ENCODE results near the gene RNF8.
"Not testable (repeated sequence)": the region's sequence is repeated elsewhere in the genome, so short reads cannot be mapped to it uniquely, and the experiment has no call there.

Gene RNF8

GRCh38 chr6:37353761-37354525 lies at the start of gene RNF8:
Gene RNF8 (plus strand): TSS chr6:37353983. CDS start chr6:37354165, 182 bp downstream.
- DNase-seq (ENCODE audit: low read depth), result peak; percentile 86

DNA sequence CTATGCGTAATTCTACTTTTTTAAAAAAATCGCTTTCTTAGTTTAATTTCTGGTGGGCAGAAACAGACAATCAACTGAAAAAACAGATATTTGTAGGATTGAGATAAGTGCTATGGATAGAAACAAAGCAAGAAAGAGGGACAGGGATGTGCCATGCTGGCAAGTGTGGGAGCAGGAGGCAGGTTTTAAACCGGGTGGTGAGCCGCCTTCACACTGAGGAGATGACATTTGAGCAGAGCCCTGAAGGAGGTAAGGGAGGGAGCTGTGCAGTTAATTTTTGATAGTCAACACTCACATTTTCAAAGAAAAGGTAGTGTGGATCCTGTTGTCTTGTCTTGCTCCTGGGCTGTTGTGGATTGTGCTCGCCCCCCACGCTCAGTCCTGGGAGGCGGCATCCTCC lies 49.0 kb upstream of the RNF8 start:
- no peak for DNase-seq (ENCODE audit: low read depth)

GRCh38 chr6:37305841-37306425 lies 47.9 kb upstream of the RNF8 start:
- DNase-seq (ENCODE audit: low read depth), result no peak

DNA sequence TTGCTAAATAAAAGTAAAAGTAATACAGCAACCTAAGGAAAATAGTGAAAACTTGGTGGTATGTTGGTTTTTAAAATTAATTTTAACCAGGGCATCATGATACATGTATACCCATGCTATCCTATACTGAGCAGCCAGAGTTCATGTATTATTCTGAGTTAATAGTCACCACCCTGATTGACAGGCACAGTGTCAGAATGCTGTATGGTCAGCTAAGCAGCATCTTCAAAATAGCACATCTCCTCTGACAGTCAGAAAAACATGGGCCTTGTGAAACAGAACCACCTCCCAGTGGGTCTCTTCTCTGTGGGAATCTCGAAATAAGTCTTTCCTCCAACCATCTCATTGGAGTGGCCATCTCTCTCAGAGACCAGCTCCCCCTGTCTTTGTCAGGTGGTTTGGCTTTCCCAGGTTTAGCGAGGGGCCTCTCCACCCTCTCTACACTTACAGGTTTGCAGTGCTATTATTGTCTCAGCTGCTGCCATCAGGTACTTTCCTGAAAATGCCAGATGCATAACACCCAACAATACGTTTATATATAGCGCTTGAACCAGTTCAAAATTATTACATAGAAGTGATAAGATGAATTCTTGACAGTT lies 47.1 kb upstream of the RNF8 start:
- no peak for DNase-seq (ENCODE audit: low read depth)

DNA sequence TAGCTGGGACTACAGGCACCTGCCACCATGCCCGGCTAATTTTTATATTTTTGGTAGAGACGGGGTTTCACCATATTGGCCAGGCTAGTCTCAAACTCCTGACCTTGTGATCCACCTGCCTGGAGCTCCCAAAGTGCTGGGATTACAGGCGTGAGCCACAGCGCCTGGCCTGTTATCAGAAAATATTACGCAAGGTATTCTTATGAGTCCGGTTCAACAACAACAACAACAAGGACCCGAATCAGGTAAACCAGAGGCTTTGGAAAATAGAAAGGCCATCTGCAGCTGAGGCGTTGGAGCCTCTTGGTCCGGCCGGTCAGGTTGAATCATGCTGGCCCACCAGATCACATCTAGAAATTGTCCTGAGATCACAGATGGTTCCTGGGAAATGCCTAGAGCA lies 46.3 kb upstream of the RNF8 start:
- not testable (repeated sequence) for DNase-seq (ENCODE audit: low read depth)

- DNase-seq (ENCODE audit: low read depth), result no peak
These were observed 45.5 kb upstream of the RNF8 start for GRCh38 chr6:37308069-37308815.

- DNase-seq (ENCODE audit: low read depth), result no peak
These were observed 44.7 kb upstream of the RNF8 start for GRCh38 chr6:37309046-37309445.

DNA sequence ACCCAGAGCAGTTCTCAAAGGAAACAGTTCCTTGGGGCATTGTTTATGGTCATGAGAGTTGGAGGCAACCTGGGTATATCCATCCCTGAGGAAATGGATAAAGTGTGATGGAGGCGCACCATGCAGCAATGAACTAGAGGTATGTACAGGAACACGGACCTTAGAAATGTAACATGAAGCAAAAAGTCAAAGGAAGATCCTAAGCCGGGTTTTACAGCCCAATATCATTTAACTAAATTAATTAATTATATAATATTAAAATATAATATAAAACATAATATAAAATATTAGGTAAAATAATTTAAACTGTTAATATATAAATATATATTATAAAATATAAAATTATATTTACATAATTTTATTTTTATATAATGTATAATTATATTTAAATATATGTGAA lies 44.1 kb upstream of the RNF8 start:
- no peak for DNase-seq (ENCODE audit: low read depth)

GRCh38 chr6:37310966-37311365 lies 42.8 kb upstream of the RNF8 start:
- DNase-seq (ENCODE audit: low read depth), result no peak

DNA sequence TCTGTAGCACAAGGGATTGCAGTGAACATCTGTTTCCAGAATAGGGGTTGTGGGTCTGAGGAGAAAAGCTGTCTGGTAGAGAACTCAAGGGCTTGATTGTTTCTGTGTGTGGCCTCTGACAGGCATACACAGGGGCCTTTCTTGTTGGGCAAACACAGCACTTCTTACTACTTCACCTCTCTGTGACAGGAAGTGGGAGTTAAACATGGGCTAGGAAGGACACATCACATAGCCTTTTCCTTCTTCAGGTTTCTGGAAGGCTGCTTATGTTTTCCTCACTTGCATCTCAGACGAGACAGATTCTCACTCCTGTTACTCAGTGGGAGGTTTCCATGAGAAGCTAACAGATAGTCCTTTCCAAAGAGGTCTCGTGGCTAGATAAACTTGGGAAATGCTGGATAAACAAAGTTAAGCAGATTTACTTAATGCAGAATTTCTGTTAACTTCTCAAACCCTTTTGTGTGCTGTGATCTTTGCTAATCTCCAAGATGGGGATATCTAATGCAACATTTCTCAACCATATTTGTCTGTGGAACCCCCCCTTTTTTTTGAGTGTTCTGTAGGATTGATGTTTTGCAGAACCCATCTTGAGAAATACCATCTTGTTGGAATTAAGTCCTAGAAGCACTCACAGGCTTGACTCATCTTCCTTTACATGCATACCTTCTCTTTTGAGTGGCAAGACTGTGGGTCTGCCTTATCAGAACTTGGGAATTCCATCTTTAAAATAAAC lies 41.9 kb upstream of the RNF8 start:
- DNase-seq (ENCODE audit: low read depth), result peak; percentile 65

GRCh38 chr6:37313723-37314486 lies 39.9 kb upstream of the RNF8 start:
- DNase-seq (ENCODE audit: low read depth), result no peak

DNA sequence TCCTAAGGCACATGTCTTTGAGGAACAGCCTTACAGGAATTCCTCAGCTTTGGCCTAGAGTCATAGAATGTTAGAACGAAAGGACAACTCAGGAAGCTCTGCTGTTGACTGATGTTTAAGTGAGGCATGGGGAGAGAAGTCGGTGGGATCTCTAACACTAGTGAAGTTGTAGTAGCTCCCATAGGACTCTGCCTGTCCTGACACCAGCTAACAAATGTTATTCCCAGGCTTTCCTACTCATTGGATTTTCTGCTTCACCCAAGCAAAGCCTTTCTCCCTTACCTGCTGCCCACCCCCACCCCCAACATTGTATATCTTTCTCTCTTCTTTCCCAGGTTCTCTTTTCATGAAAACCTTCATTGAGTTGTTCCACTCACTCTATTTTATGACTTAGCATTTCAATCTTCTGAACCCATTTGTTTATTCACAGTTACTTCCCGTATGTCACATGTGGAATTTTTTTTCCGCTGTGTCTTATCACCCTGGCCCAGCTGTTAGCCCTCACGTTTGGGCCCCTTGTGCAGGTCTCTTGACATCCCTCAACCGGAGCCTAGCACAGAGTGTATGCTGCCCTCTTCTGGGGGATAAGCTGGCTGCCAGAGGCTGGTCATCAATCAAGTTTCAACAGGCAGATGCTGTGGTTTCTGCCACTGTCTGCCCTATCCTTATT lies 39.2 kb upstream of the RNF8 start:
- peak; percentile 47 for DNase-seq (ENCODE audit: low read depth)

GRCh38 chr6:37315157-37315515 lies 38.6 kb upstream of the RNF8 start:
- DNase-seq (ENCODE audit: low read depth), result no peak

DNA sequence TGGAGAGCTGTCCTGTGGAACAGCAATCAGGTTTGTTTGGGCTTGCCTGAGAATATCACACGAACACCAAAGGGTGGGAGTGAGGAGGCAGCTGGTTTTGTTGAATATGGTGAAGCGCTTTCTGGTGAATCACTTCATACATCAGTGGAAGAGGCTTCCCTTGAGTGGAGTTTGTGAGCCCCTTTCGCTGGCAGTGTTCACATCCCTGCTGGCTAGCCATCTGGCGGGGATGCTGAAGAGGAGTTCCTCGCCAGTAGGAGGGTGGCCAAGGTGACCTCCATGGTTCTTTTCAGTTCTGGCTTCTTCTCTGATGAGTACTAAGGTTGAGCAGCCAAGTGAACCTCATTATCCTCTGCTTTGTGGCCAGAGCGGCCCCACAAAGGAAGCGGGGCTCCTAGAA lies 37.7 kb upstream of the RNF8 start:
- no peak for DNase-seq (ENCODE audit: low read depth)

DNA sequence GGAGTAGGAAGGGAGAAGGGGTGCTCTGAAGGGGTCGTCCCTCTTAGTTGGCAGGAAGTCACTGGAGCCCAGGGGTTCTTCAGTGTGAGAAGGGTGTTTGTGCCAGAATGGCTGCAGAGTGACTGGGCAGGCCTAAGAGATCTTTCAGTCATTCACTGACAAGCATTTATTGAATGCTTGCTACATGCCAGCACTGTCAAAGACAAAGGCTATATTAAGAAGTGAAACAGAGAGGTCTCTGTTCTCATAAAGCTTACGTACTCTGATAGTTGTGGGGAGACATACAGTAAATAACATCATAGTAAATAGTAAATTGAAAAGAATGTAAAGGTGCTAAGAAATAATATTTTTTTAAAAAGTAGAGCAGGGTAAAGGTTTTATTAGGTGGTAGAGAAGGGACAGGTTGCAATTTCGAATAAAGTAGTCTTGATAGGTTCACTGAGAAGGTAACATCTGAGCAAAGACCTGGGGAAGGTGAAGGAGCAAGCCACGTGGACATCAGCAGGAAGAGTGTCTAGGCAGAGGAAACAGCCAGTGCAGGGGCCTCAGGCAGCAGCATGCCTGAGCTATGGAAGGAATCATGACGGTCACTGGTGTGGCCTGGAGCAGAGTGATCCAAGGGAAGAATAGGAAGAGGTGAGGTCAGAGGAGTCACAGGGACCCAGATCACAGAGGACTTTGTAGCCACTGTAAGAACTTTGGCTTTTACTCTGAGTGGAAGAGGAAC lies 36.3 kb upstream of the RNF8 start:
- no peak for DNase-seq (ENCODE audit: low read depth)

DNA sequence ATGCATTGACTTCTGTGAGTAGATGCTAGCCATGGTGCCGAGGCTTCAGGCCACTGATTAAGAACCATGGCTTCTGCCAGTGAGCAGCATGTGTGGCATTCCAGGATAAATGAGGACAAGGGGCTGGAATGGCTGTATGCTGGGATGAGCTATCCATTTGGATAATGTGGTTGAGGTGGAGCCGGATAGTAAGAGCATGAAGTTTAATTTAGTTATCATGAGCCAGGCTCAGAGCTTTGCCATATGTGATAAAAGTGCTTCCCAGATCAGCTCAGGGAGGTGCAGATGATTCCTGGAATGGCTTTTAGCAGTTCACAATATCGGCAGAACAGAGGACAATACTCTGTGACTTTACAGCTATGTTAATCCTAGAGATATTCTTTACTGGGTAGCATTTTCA lies 34.6 kb upstream of the RNF8 start:
- DNase-seq (ENCODE audit: low read depth), result no peak

DNA sequence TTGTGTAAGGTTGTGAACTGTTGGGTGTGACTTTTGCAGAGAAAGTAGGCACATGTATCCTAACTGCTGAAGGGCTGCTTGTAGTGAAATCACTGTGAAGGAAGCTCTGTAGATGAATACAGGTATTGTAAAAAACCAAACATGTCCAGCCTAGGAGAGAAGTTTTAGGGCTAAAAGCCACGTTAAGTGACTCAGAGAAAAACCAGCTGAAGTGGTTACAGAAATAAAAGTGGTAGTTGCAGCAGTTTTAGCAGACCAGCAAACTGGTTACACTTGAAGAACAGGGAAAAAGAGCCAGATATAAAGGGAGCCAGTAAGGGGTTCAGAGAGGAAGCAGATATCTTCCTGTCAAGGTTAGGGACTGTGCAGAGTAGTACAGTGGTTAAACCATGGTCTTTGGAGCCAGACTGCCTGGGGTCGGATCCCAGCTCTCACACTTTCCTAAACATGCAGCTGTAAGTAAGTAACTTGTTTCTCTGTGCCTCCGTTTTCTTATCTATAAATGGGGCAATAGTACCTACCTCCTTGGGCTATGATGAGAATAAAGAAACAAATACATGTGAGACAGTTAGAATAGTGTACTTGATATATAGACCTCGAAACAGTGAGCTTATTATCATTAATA lies 33.8 kb upstream of the RNF8 start:
- no peak for DNase-seq (ENCODE audit: low read depth)

DNA sequence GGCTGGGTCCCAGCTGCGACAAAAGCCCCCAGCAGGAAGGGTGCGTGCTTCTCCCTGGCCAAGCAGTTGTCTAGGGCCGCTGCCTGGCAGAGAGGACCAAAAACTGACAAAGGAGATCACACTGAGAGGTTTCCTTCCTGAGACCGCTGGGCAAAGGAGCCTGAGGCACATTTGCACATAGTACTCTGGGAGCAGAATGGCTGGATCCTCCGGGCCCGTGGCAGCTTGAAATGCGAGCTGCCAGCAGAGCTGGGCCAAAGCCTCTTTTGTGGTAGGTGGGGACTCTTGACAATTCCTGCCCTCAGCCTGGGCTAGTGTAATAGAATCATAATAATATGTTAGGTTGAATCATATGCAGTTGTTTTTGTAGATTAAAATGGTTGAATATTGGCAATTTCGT lies 33.1 kb upstream of the RNF8 start:
- no peak for DNase-seq (ENCODE audit: low read depth)

GRCh38 chr6:37321101-37321500 lies 32.7 kb upstream of the RNF8 start:
- DNase-seq (ENCODE audit: low read depth), result no peak

Measured in ELR (cell line).